Gastrocnemius medialis (tissue), 4 donors: ENCODE results near the gene RFC3.

ENCODE experiments used
- POLR2A ChIP-seq, 2 donors: fragments of 450-650 bp; IDR thresholded peaks; one replicate each; pipeline ENCODE4 v1.6.1; 2017; ENCODE audit warnings: antibody characterized with exemption in 2 of 2, mild to moderate bottlenecking in 2 of 2, moderate library complexity in 2 of 2
- TF ChIP-seq, protein P1 (sequence below), 5 experiments: fragments of 450-650 bp in 3 of 5; fragments of 200-600 bp in 2 of 5; sonication (generic) in 2 of 5; IDR thresholded peaks in 4 of 5; conservative IDR thresholded peaks in 1 of 5; 1 replicate in 4 of 5; 2 replicates in 1 of 5; pipeline ENCODE4 v1.5.1; 2016 to 2019; ENCODE audit warnings: antibody characterized with exemption in 5 of 5, mild to moderate bottlenecking in 3 of 5, moderate library complexity in 3 of 5

- TF ChIP-seq, protein P1, sequence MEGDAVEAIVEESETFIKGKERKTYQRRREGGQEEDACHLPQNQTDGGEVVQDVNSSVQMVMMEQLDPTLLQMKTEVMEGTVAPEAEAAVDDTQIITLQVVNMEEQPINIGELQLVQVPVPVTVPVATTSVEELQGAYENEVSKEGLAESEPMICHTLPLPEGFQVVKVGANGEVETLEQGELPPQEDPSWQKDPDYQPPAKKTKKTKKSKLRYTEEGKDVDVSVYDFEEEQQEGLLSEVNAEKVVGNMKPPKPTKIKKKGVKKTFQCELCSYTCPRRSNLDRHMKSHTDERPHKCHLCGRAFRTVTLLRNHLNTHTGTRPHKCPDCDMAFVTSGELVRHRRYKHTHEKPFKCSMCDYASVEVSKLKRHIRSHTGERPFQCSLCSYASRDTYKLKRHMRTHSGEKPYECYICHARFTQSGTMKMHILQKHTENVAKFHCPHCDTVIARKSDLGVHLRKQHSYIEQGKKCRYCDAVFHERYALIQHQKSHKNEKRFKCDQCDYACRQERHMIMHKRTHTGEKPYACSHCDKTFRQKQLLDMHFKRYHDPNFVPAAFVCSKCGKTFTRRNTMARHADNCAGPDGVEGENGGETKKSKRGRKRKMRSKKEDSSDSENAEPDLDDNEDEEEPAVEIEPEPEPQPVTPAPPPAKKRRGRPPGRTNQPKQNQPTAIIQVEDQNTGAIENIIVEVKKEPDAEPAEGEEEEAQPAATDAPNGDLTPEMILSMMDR (IDR thresholded peaks at IDR 0.05 in 4 of 5, conservative IDR thresholded peaks at IDR 0.05 in 1 of 5): no peak
- no peak for TF ChIP-seq POLR2A (IDR thresholded peaks at IDR 0.05)
Measured at GRCh38 chr13:33872005-33872351, 54.0 kb downstream of the RFC3 start.
